Nephron progenitor cell (in vitro differentiated cells): ENCODE results near the gene PHACTR3.

Experiments used
- DNase-seq: peaks from one replicate; pipeline ENCODE4 v3.0.0; 2021
- H3K27ac Mint-ChIP-seq: 2 replicates; pipeline ENCODE4 v1.8.0; 2021; ENCODE audit warnings: mild to moderate bottlenecking, moderate library complexity, mixed read lengths
- H3K27me3 Mint-ChIP-seq: 2 replicates; pipeline ENCODE4 v1.8.0; 2021; ENCODE audit warnings: mild to moderate bottlenecking, low read depth, mixed read lengths; ENCODE audit not compliant: poor library complexity
- H3K36me3 Mint-ChIP-seq: 2 replicates; pipeline ENCODE4 v1.8.0; 2021; ENCODE audit warnings: low read depth, mixed read lengths
- H3K4me1 Mint-ChIP-seq: 2 replicates; pipeline ENCODE4 v1.8.0; 2021; ENCODE audit warnings: mixed read lengths
- H3K4me3 Mint-ChIP-seq: 2 replicates; pipeline ENCODE4 v1.8.0; 2021; ENCODE audit warnings: mild to moderate bottlenecking, moderate library complexity, mixed read lengths
- H3K9me3 Mint-ChIP-seq: 2 replicates; pipeline ENCODE4 v1.8.0; 2021; ENCODE audit warnings: mild to moderate bottlenecking, moderate library complexity, mixed read lengths
- CTCF ChIP-seq: fragments of 200-600 bp; sonication (generic); IDR thresholded peaks from 2 replicates; pipeline ENCODE4 v1.5.0; 2021; ENCODE audit warnings: antibody characterized with exemption

PHACTR3 gene

GRCh38 chr20:59662856-59663512, 58.6 kb downstream of the PHACTR3 start:
- no peak for DNase-seq
- no peaks in the 10 kb centered on the region for H3K36me3 Mint-ChIP-seq
- H3K27ac Mint-ChIP-seq = no peak overlapping the region
- peaks cover 2% of the 10 kb centered on the region for H3K27me3 Mint-ChIP-seq
- peaks cover 100% of the 10 kb centered on the region for H3K9me3 Mint-ChIP-seq
- H3K4me3 Mint-ChIP-seq = no peak overlapping the region
- no peaks in the 10 kb centered on the region for H3K4me1 Mint-ChIP-seq
- no peak for TF ChIP-seq CTCF

GRCh38 chr20:59663513-59664060, 59.2 kb downstream of the PHACTR3 start:
- H3K36me3 Mint-ChIP-seq = no peaks in the 10 kb centered on the region
- H3K4me3 Mint-ChIP-seq = no peak overlapping the region
- TF ChIP-seq CTCF = no peak
- no peak overlapping the region for H3K27ac Mint-ChIP-seq
- no peak for DNase-seq
- H3K4me1 Mint-ChIP-seq = no peaks in the 10 kb centered on the region
- H3K9me3 Mint-ChIP-seq = peaks cover 99% of the 10 kb centered on the region
- H3K27me3 Mint-ChIP-seq = peaks cover 2% of the 10 kb centered on the region

- Mint-ChIP-seq H3K4me1 (no peaks in the 10 kb centered on the region), H3K27me3 (peaks cover 4% of the 10 kb centered on the region), H3K36me3 (no peaks in the 10 kb centered on the region)
Measured at GRCh38 chr20:59664421-59664941, 60.1 kb downstream of the PHACTR3 start.

GRCh38 chr20:59665656-59666555, 61.6 kb downstream of the PHACTR3 start:
- H3K27me3 Mint-ChIP-seq = peaks cover 7% of the 10 kb centered on the region
- no peaks in the 10 kb centered on the region for H3K4me1 Mint-ChIP-seq
- no peak overlapping the region for H3K4me3 Mint-ChIP-seq
- no peak for DNase-seq
- TF ChIP-seq CTCF = no peak
- H3K9me3 Mint-ChIP-seq = peaks cover 90% of the 10 kb centered on the region
- H3K27ac Mint-ChIP-seq = no peak overlapping the region
- no peaks in the 10 kb centered on the region for H3K36me3 Mint-ChIP-seq

More at GRCh38 chr20:59664421-59664941, 60.1 kb downstream of the PHACTR3 start:
- Mint-ChIP-seq H3K9me3 (peaks cover 93% of the 10 kb centered on the region), H3K27ac (no peak overlapping the region), H3K4me3 (no peak overlapping the region)
- TF ChIP-seq CTCF = no peak
- DNase-seq = no peak

- Mint-ChIP-seq H3K4me3 (no peak overlapping the region), H3K27ac (no peak overlapping the region), H3K27me3 (peaks cover 7% of the 10 kb centered on the region), H3K36me3 (no peaks in the 10 kb centered on the region), H3K9me3 (peaks cover 89% of the 10 kb centered on the region), H3K4me1 (no peaks in the 10 kb centered on the region)
- TF ChIP-seq CTCF = no peak
- DNase-seq = no peak
Measured at GRCh38 chr20:59666586-59666985, 62.2 kb downstream of the PHACTR3 start.
